Subcutaneous abdominal adipose tissue (tissue), 5 donors: ENCODE measurements around the gene ANKLE1.

Experiments
- H3K27ac ChIP-seq: one replicate; pipeline ENCODE4 v1.7.0; 2013; ENCODE audit warnings: low read depth, mild to moderate bottlenecking, inconsistent platforms, low read length, moderate library complexity
- H3K27me3 ChIP-seq, 5 donors: one replicate each; pipeline ENCODE4 v1.7.0; 2013; ENCODE audit warnings: low read length in 5 of 5, inconsistent platforms in 1 of 5; ENCODE audit not compliant: control insufficient read depth in 5 of 5, insufficient read depth in 4 of 5
- H3K36me3 ChIP-seq, 5 donors: one replicate each; pipeline ENCODE4 v1.7.0; 2013; ENCODE audit warnings: low read length in 5 of 5; ENCODE audit not compliant: control insufficient read depth in 5 of 5, insufficient read depth in 5 of 5
- H3K4me1 ChIP-seq, 5 donors: one replicate each; pipeline ENCODE4 v1.7.0; 2013; ENCODE audit warnings: low read length in 5 of 5, mild to moderate bottlenecking in 3 of 5, moderate library complexity in 1 of 5; ENCODE audit not compliant: control insufficient read depth in 5 of 5, insufficient read depth in 5 of 5
- H3K4me3 ChIP-seq, 5 donors: one replicate each; pipeline ENCODE4 v1.7.0; 2013; ENCODE audit warnings: low read length in 5 of 5, low read depth in 1 of 5
- H3K9ac ChIP-seq, 5 donors: one replicate each; pipeline ENCODE4 v1.7.0; 2013; ENCODE audit warnings: low read length in 5 of 5, mild to moderate bottlenecking in 4 of 5, moderate library complexity in 3 of 5
- H3K9me3 ChIP-seq, 5 donors: one replicate each; pipeline ENCODE4 v1.7.0; 2013; ENCODE audit warnings: low read length in 5 of 5; ENCODE audit not compliant: control insufficient read depth in 5 of 5
- donor health status: healthy.
- donor health status: healthy.
- donor health status: healthy.
- donor health status: healthy.
- donor health status: healthy.

ANKLE1 gene

GRCh38 chr19:17325881-17326594, 44.3 kb downstream of the ANKLE1 start:
- H3K4me3 ChIP-seq: no peak overlapping the region
- peak overlapping the region; percentile 37 for H3K27ac ChIP-seq
- H3K4me1 ChIP-seq: peaks cover 0 to 46% (median 34%) of the 10 kb centered on the region in 5 donors

GRCh38 chr19:17326595-17326966, 44.9 kb downstream of the ANKLE1 start:
- H3K27me3 ChIP-seq: no peaks in the 10 kb centered on the region
- H3K9me3 ChIP-seq: no peaks in the 10 kb centered on the region
- H3K4me1 ChIP-seq: peaks cover 0 to 46% (median 34%) of the 10 kb centered on the region in 5 donors
- H3K36me3 ChIP-seq: peaks cover 0 to 47% (median 17%) of the 10 kb centered on the region in 5 donors
- no peak overlapping the region for H3K4me3 ChIP-seq
- H3K9ac ChIP-seq: no peak overlapping the region
- no peak overlapping the region for H3K27ac ChIP-seq

More at GRCh38 chr19:17325881-17326594, 44.3 kb downstream of the ANKLE1 start:
- Histone ChIP-seq H3K9ac (no peak overlapping the region), H3K36me3 (peaks cover 0 to 48% (median 21%) of the 10 kb centered on the region in 5 donors), H3K9me3 (no peaks in the 10 kb centered on the region), H3K27me3 (no peaks in the 10 kb centered on the region)

GRCh38 chr19:17327068-17327653, 45.5 kb downstream of the ANKLE1 start:
- peaks cover 0 to 45% (median 29%) of the 10 kb centered on the region in 5 donors for H3K4me1 ChIP-seq

DNA sequence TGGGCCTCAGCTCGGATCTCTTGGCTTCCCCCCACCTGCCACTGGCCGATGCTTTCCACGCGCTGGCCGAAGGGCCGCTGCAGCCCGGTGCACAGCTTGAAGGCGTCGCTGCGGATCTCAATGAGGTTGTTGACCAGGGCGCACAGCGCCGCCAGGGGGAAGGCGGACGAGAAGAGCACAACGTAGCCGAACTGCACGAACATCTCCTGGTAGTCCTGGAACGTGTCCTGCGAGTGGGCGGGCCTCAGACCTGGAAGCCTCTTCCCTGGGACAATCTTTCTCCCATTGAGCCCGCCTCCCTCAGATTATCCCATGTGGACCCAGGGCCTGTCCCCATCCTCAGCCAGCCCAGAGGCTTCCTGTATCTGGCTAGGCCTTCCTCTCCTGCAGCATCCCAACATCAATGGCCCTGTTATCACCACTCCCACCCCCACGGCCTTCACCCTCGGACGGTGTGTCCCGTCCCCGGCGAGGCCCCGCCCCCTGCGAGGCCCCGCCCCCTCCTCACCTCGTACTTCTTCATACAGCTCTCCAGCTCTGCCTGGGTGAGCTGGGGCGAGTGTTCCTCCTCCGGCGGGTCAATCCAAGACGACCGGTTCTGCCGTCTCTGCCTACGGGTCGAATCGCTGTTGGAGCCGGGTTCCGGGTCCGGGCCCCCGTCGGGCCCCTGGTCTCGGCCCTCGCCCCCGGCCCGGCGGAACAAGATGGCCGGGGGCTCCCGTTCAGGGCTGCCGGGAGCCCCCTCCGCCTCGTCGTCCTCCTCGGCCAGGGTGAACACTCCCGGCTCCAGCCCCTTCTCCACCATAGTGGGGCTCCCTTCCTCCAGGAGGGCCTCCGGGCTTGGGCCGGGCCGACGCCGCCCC, 46.2 kb downstream of the ANKLE1 start:
- H3K27me3 ChIP-seq: no peaks in the 10 kb centered on the region
- H3K36me3 ChIP-seq: peaks cover 0 to 42% (median 10%) of the 10 kb centered on the region in 5 donors
- peaks cover 0 to 38% (median 22%) of the 10 kb centered on the region in 5 donors for H3K4me1 ChIP-seq
- no peak overlapping the region for H3K4me3 ChIP-seq
- H3K27ac ChIP-seq: no peak overlapping the region
- no peaks in the 10 kb centered on the region for H3K9me3 ChIP-seq
- no peak overlapping the region for H3K9ac ChIP-seq

More at GRCh38 chr19:17327068-17327653, 45.5 kb downstream of the ANKLE1 start:
- no peak overlapping the region for H3K4me3 ChIP-seq
- no peak overlapping the region for H3K27ac ChIP-seq
- H3K27me3 ChIP-seq: no peaks in the 10 kb centered on the region
- no peaks in the 10 kb centered on the region for H3K9me3 ChIP-seq
- no peak overlapping the region for H3K9ac ChIP-seq
- peaks cover 0 to 41% (median 12%) of the 10 kb centered on the region in 5 donors for H3K36me3 ChIP-seq

DNA sequence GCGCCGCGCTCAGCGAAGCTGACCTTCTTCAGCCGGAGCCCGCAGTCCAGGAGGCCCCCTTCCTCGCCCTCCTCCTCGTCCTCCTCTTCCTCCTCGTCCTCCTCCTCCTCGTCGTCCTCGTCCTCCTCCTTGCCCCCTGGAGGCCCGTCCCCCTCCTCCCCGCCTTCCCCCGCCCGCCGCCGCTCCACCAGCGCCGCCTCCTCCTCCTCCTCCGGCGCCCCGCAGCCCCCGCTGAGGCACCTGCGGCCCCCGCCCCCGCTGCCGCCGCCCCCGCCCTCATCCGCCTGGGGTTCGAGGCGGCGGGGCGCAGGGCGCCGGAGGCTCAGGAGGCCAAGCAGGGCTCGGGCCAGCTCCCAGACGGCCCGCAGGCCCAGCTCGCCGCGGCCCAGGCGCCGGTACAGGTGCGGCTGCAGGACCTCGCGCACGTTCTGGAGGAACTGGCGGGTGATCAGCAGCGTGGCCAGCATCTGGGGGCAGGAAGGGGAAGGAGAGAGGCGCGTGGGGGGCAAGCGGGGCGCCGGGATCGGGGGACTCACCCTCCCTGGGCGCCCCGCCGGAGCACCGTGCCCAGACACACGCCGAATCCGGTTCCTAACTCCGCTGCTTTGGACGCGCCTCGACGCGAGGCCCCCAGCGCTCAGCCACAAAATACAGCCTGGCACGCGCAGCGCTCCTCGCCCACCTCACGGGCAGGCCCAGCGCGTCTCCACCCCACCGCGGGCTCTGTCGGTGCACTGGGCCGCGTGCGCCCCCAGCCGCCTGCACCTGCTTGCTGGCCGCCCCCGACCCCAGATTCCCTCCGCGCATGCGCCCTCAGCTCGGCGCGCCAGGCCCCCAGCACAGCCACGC, 47.0 kb downstream of the ANKLE1 start:
- Histone ChIP-seq H3K9me3 (no peaks in the 10 kb centered on the region), H3K4me1 (peaks cover 0 to 41% (median 20%) of the 10 kb centered on the region in 5 donors), H3K36me3 (peaks cover 0 to 42% (median 10%) of the 10 kb centered on the region in 5 donors), H3K9ac (no peak overlapping the region), H3K27ac (no peak overlapping the region), H3K27me3 (no peaks in the 10 kb centered on the region), H3K4me3 (no peak overlapping the region)

GRCh38 chr19:17329366-17330261, 47.9 kb downstream of the ANKLE1 start:
- peaks cover 0 to 47% (median 28%) of the 10 kb centered on the region in 5 donors for H3K4me1 ChIP-seq
- no peaks in the 10 kb centered on the region for H3K27me3 ChIP-seq
- no peak overlapping the region for H3K4me3 ChIP-seq
- H3K27ac ChIP-seq: no peak overlapping the region
- H3K9ac ChIP-seq: no peak overlapping the region
- H3K9me3 ChIP-seq: no peaks in the 10 kb centered on the region
- peaks cover 0 to 40% (median 10%) of the 10 kb centered on the region in 5 donors for H3K36me3 ChIP-seq

DNA sequence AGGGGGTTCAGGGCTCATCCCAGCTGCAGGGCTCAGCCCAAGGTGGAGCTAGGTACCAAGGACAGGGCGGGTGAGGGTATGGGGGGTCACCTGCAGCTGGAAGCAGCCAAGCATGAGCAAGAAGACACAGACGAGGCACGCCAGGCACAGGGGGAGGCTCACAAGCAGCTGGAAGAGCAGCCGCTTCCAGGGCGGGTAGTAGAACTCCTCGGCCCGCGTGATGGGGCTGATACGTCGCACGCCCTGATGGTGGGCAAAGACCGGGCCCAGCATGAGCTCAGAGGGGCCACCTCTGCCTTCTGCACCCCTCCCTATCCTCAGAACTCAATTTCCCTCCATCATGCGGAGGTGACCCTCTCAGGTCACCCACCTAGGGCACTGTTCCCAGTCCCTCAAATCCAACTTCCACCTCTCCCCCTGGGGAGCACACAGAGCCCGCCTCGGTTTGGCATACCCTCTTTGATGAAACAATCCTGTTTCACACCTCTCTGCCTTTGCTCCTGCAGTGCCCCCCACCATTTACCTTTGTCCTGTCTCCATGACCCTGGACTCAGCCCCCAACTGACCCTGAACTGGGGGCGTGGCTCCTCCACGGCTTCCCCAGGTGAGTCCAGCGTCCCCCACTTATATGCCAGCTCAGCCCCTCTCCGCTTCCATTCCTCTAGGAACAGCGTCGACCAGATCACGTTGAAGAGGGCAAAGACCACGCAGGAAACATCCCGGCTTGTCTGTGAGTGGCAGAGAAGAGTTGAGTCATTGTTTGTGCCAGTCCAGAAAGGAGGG, 48.8 kb downstream of the ANKLE1 start:
- H3K27me3 ChIP-seq: no peaks in the 10 kb centered on the region
- no peaks in the 10 kb centered on the region for H3K9me3 ChIP-seq
- H3K4me1 ChIP-seq: peaks cover 3 to 52% (median 32%) of the 10 kb centered on the region in 5 donors
- no peak overlapping the region for H3K4me3 ChIP-seq
- no peak overlapping the region for H3K27ac ChIP-seq
- peaks cover 0 to 32% (median 10%) of the 10 kb centered on the region in 5 donors for H3K36me3 ChIP-seq
- no peak overlapping the region for H3K9ac ChIP-seq

DNA sequence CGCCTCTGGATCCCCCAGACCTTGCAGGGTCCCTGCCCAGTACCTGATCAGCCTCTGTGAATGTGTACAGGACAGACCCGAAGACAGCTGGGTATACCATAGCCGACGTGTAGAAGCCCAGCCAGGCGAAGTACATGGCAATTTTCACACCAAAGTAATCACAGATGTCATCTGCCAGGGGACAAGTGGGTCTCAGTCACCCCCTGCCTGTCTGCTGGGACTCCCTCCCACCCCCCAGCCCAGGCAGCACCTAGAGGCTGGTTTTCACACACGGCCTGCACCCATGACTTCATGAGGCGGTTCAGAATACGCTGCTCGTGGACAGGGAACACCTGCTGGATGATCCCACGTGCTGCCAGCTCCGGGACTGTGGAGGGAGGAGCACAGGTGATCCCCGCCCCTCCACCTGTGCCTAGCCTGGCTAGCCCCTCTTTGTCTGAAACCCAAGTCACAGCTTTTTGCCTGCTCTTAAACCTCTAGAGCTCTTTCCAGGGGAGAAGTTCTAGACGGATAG, 49.4 kb downstream of the ANKLE1 start:
- Histone ChIP-seq H3K4me3 (no peak overlapping the region), H3K4me1 (peaks cover 3 to 53% (median 29%) of the 10 kb centered on the region in 5 donors), H3K27me3 (no peaks in the 10 kb centered on the region), H3K9ac (no peak overlapping the region), H3K27ac (no peak overlapping the region), H3K9me3 (no peaks in the 10 kb centered on the region), H3K36me3 (peaks cover 0 to 32% (median 10%) of the 10 kb centered on the region in 5 donors)
